ENCODE measurements around the gene ATAD2B.

ATAD2B gene

GRCh38 chr2:23719716-23720115, 207.2 kb downstream of the ATAD2B start:
- no peak for DNase-seq (ENCODE audit: low read depth)
- no peak for TF ChIP-seq CTCF (IDR thresholded peaks at IDR 0.05; ENCODE audit: insufficient read depth, low read depth, low read length, missing control alignments)
- no peak overlapping the region for H3K4me3 ChIP-seq (ENCODE audit: low read depth, low read length)

- no peak for TF ChIP-seq CTCF (IDR thresholded peaks at IDR 0.05; ENCODE audit: insufficient read depth, low read depth, low read length, missing control alignments)
- H3K4me3 ChIP-seq (ENCODE audit: low read depth, low read length) = no peak overlapping the region
- no peak for DNase-seq (ENCODE audit: low read depth)
Observed at GRCh38 chr2:23718931-23719700, 207.8 kb downstream of the ATAD2B start.

- DNase-seq (ENCODE audit: low read depth) = no peak
- no peak for TF ChIP-seq CTCF (IDR thresholded peaks at IDR 0.05; ENCODE audit: insufficient read depth, low read depth, low read length, missing control alignments)
- H3K4me3 ChIP-seq (ENCODE audit: low read depth, low read length) = no peak overlapping the region
Observed at GRCh38 chr2:23713351-23713750, 213.6 kb downstream of the ATAD2B start.

- TF ChIP-seq CTCF (IDR thresholded peaks at IDR 0.05; ENCODE audit: insufficient read depth, low read depth, low read length, missing control alignments) = no peak
Observed at GRCh38 chr2:23712756-23713151, 214.2 kb downstream of the ATAD2B start.

GRCh38 chr2:23711979-23712755, 214.8 kb downstream of the ATAD2B start:
- no peak for TF ChIP-seq CTCF (IDR thresholded peaks at IDR 0.05; ENCODE audit: insufficient read depth, low read depth, low read length, missing control alignments)
- no peak overlapping the region for H3K4me3 ChIP-seq (ENCODE audit: low read depth, low read length)
- DNase-seq (ENCODE audit: low read depth) = no peak

More at GRCh38 chr2:23712756-23713151, 214.2 kb downstream of the ATAD2B start:
- no peak for DNase-seq (ENCODE audit: low read depth)
- H3K4me3 ChIP-seq (ENCODE audit: low read depth, low read length) = no peak overlapping the region

- DNase-seq (ENCODE audit: low read depth) = no peak
- TF ChIP-seq CTCF (IDR thresholded peaks at IDR 0.05; ENCODE audit: insufficient read depth, low read depth, low read length, missing control alignments) = no peak
- H3K4me3 ChIP-seq (ENCODE audit: low read depth, low read length) = no peak overlapping the region
Observed at GRCh38 chr2:23709311-23709710, 217.6 kb downstream of the ATAD2B start.

All from GM12865 (cell line).